DND-41 (cell line): ENCODE results near the gene CASP7.

Source experiments
- ATAC-seq: fragments of 200-7000 bp; cut with Tn5 transposase; 3 replicates; pipeline ENCODE4 v1.9.1; 2021; ENCODE audit warnings: low read depth; ENCODE audit not compliant: insufficient read depth
- DNase-seq: peaks from one replicate; pipeline ENCODE4 v3.0.0-alpha.2; 2020
- H2AFZ ChIP-seq: 2 replicates; pipeline ENCODE4 v1.6.0; 2012; ENCODE audit warnings: low read depth, low read length
- H3K27ac ChIP-seq: 2 replicates; pipeline ENCODE4 v1.5.1; 2012; ENCODE audit warnings: low read length, inconsistent platforms
- H3K27me3 ChIP-seq: fragments of 200-600 bp; sonication (generic); 2 replicates; pipeline ENCODE4 v1.6.0; 2012; ENCODE audit warnings: low read length, mild to moderate bottlenecking, inconsistent platforms; ENCODE audit not compliant: insufficient read depth, poor library complexity
- H3K36me3 ChIP-seq: 2 replicates; pipeline ENCODE4 v1.5.1; 2012; ENCODE audit warnings: low read length, inconsistent platforms; ENCODE audit not compliant: insufficient read depth
- H3K4me1 ChIP-seq: 2 replicates; pipeline ENCODE4 v1.5.1; 2012; ENCODE audit warnings: mild to moderate bottlenecking, low read length; ENCODE audit not compliant: insufficient read depth
- H3K4me2 ChIP-seq: 2 replicates; pipeline ENCODE4 v1.6.0; 2012; ENCODE audit warnings: mild to moderate bottlenecking, moderate library complexity, low read length, inconsistent platforms; ENCODE audit not compliant: insufficient read depth
- H3K4me3 ChIP-seq, 2 experiments: fragments of 200-600 bp in 1 of 2; shearing (Covaris generic) in 1 of 2; 2 replicates each; pipeline ENCODE4 v1.5.1; 2012 to 2016; ENCODE audit warnings: inconsistent platforms in 2 of 2, low read length in 2 of 2, mild to moderate bottlenecking in 2 of 2, low read depth in 1 of 2, moderate library complexity in 1 of 2
- H3K79me2 ChIP-seq: 2 replicates; pipeline ENCODE4 v1.6.0; 2012; ENCODE audit warnings: low read length, inconsistent platforms; ENCODE audit not compliant: insufficient read depth
- H3K9ac ChIP-seq: 2 replicates; pipeline ENCODE4 v1.6.0; 2012; ENCODE audit warnings: low read depth, mild to moderate bottlenecking, inconsistent platforms, low read length, moderate library complexity
- H3K9me3 ChIP-seq: 2 replicates; pipeline ENCODE4 v1.5.1; 2012; ENCODE audit warnings: low read length, moderate library complexity, mild to moderate bottlenecking, inconsistent platforms; ENCODE audit not compliant: insufficient read depth, severe bottlenecking
- H4K20me1 ChIP-seq: 2 replicates; pipeline ENCODE4 v1.6.0; 2012; ENCODE audit warnings: low read length; ENCODE audit not compliant: insufficient read depth
- EZH2 ChIP-seq: IDR thresholded peaks from 3 replicates; pipeline ENCODE4 v1.6.1; 2012; ENCODE audit warnings: borderline replicate concordance, low read depth, mild to moderate bottlenecking, moderate library complexity, low read length, inconsistent platforms; ENCODE audit not compliant: severe bottlenecking
- TF ChIP-seq, protein P1 (sequence below): IDR thresholded peaks from 2 replicates; pipeline ENCODE4 v1.5.1; 2012; ENCODE audit warnings: borderline replicate concordance, low read length, moderate library complexity, mild to moderate bottlenecking; ENCODE audit not compliant: poor library complexity, severe bottlenecking; ENCODE audit errors: extremely low read depth

CASP7 gene

GRCh38 chr10:113708640-113709039 is 28.9 kb downstream of the CASP7 start:
- Histone ChIP-seq H3K4me1 (no peaks in the 10 kb centered on the region), H3K79me2 (peaks cover 20% of the 10 kb centered on the region)
- ATAC-seq: no peak

GRCh38 chr10:113709221-113709838 is 29.6 kb downstream of the CASP7 start:
- Histone ChIP-seq H3K36me3 (peaks cover 26% of the 10 kb centered on the region), H3K9me3 (no peaks in the 10 kb centered on the region), H2AFZ (no peak overlapping the region), H3K27ac (no peak overlapping the region), H4K20me1 (peaks cover 37% of the 10 kb centered on the region), H3K9ac (no peak overlapping the region), H3K27me3 (no peaks in the 10 kb centered on the region), H3K79me2 (peaks cover 26% of the 10 kb centered on the region), H3K4me3 (no peak overlapping the region), H3K4me2 (no peak overlapping the region), H3K4me1 (no peaks in the 10 kb centered on the region)
- DNase-seq: no peak
- TF ChIP-seq, protein P1, sequence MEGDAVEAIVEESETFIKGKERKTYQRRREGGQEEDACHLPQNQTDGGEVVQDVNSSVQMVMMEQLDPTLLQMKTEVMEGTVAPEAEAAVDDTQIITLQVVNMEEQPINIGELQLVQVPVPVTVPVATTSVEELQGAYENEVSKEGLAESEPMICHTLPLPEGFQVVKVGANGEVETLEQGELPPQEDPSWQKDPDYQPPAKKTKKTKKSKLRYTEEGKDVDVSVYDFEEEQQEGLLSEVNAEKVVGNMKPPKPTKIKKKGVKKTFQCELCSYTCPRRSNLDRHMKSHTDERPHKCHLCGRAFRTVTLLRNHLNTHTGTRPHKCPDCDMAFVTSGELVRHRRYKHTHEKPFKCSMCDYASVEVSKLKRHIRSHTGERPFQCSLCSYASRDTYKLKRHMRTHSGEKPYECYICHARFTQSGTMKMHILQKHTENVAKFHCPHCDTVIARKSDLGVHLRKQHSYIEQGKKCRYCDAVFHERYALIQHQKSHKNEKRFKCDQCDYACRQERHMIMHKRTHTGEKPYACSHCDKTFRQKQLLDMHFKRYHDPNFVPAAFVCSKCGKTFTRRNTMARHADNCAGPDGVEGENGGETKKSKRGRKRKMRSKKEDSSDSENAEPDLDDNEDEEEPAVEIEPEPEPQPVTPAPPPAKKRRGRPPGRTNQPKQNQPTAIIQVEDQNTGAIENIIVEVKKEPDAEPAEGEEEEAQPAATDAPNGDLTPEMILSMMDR: no peak
- TF ChIP-seq EZH2: no peak
- no peak for ATAC-seq

More at GRCh38 chr10:113708640-113709039, 28.9 kb downstream of the CASP7 start:
- Histone ChIP-seq H2AFZ (no peak overlapping the region), H3K36me3 (peaks cover 23% of the 10 kb centered on the region), H3K27me3 (no peaks in the 10 kb centered on the region), H3K4me2 (no peak overlapping the region), H3K9me3 (no peaks in the 10 kb centered on the region), H4K20me1 (peaks cover 35% of the 10 kb centered on the region), H3K4me3 (no peak overlapping the region), H3K27ac (no peak overlapping the region), H3K9ac (no peak overlapping the region)
- no peak for DNase-seq
- no peak for TF ChIP-seq EZH2
- TF ChIP-seq, protein P1: no peak

DNA sequence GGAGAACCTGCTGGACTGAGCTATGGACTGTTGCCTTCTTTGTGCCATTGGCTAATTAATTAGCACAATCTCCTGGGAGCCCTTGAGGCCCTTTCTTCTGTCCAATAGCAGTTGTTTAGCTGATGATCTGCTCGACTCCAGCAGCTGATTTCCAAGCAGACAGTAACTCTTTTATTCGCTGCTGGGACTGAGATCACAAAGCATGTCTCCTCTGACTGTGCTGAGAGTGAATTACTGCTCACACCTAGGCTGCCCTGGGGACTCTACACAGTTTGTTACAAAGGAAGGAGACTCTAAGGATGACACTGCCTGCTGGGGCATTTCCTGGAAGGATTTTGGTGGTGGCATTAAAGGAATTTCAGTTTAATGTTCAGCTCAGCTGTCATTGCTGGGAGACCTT is 31.4 kb downstream of the CASP7 start:
- H3K4me3 ChIP-seq: no peak overlapping the region
- no peak overlapping the region for H3K9ac ChIP-seq
- no peak overlapping the region for H3K4me2 ChIP-seq
- peaks cover 27% of the 10 kb centered on the region for H3K79me2 ChIP-seq
- no peak for ATAC-seq
- TF ChIP-seq EZH2: no peak
- TF ChIP-seq, protein P1: no peak
- H3K27ac ChIP-seq: no peak overlapping the region
- H3K9me3 ChIP-seq: no peaks in the 10 kb centered on the region
- H4K20me1 ChIP-seq: peaks cover 30% of the 10 kb centered on the region
- H3K27me3 ChIP-seq: no peaks in the 10 kb centered on the region
- H2AFZ ChIP-seq: no peak overlapping the region
- H3K36me3 ChIP-seq: peaks cover 32% of the 10 kb centered on the region
- DNase-seq: no peak
- H3K4me1 ChIP-seq: no peaks in the 10 kb centered on the region
